GM18520 (cell line): Measurements from ENCODE around the gene ATP2A1.
"Not testable (repeated sequence)": the region's sequence is repeated elsewhere in the genome, so short reads cannot be mapped to it uniquely, and the experiment has no call there.

ENCODE experiments used
- ATAC-seq: cut with Tn5 transposase; IDR thresholded peaks from one replicate; pipeline ENCODE4 v1.9.1; 2021; ENCODE audit not compliant: unreplicated experiment

Gene ATP2A1

GRCh38 chr16:28932339-28933141 is 54.3 kb downstream of the ATP2A1 start:
- no peak for ATAC-seq

DNA sequence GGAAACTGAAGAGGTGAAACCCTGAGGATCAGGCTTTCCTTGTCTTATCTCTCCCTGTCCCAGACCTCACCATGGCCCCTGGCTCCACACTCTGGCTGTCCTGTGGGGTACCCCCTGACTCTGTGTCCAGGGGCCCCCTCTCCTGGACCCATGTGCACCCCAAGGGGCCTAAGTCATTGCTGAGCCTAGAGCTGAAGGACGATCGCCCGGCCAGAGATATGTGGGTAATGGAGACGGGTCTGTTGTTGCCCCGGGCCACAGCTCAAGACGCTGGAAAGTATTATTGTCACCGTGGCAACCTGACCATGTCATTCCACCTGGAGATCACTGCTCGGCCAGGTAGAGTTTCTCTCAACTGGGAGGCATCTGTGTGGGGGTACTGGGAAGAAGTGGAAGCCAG is 54.9 kb downstream of the ATP2A1 start:
- no peak for ATAC-seq

DNA sequence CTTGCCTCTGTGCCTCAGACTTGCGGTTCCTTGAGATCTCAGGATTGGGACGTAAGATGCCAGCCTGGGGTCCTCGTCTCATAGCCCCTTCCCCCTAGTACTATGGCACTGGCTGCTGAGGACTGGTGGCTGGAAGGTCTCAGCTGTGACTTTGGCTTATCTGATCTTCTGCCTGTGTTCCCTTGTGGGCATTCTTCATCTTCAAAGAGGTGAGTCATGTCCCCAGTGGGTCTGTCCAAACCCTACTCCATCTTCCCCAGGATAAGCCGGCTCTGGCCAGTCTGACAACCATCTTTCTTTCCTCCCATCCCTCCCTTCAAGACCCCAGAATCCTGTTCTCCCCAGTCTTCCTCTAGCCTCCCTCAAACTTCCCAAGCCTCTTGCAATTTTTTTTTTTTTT is 57.1 kb downstream of the ATP2A1 start:
- ATAC-seq: no peak

- peak; percentile 49 for ATAC-seq
Observed at GRCh38 chr16:28935924-28936783, 57.9 kb downstream of the ATP2A1 start.

GRCh38 chr16:28936784-28937155 is 58.5 kb downstream of the ATP2A1 start:
- no peak for ATAC-seq

- no peak for ATAC-seq
Observed at GRCh38 chr16:28937222-28937876, 59.1 kb downstream of the ATP2A1 start.

DNA sequence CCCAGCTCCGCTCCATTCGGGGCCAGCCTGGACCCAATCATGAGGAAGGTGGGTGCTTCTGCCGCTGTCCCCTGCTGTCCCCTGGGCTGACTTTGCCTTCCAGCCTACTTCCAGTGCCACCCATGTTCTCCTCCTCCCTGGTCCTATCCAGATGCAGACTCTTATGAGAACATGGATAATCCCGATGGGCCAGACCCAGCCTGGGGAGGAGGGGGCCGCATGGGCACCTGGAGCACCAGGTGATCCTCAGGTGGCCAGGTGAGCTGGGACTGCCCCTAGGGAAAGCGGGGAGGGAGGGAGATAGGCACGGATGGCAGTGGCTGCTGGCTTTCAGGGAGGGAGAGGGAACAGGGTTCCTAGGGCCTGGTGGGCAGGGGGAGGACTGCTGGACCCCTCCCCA is 60.4 kb downstream of the ATP2A1 start:
- ATAC-seq: no peak

DNA sequence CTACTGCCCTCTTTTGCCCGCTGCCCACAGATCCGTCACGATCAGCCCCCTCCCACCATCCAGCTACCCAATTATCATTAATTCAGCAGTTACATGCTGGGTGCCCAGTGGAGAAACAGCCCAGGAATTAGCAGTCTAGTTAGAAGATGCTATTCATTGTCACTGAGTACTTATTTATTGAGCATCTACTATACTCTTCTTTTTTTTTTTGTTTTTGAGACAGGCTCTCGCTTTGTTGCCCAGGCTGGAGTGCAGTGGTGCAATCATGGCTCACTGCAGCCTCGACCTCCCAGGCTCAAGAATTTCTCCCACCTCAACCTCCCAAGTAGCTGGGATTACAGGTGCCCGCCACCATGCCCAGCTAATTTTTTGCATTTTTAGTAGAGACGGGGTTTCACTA is 61.5 kb downstream of the ATP2A1 start:
- ATAC-seq: not testable (repeated sequence)

DNA sequence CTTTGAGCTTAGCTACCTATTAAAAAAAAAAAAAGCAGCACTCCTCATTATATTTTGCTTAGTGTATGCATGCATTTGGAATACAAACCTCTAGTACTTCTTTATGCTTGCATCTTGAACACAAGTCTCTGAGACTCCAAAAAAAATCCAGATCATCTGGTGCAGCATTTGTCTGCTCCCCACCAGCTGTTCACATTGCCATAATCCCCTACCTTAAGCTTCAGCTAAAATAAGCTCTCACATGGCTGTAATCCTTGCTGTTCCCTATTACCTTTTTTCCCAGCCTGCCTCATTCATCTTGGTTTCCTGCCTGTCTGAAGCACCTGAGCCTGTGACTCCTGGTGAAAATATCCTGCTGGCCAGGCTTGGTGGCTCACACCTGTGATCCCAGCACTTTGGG is 65.0 kb downstream of the ATP2A1 start:
- no peak for ATAC-seq

DNA sequence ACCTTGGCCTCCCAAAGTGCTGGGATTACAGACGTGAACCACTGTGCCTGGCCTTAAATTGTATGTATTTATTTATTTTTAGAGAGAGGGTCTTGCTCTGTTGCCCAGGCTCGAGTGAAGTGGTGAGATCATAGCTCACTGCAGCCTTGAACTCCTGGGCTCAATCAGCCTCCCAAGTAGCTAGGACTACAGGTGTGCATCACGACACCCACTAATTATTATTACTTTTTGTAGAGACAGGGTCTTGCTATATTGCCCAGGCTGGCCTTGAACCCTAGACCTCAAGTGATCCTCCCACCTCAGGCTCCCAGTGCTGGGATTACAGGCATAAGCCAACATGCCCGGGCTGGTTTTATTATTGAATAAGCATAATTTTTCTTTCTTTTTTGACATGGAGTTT is 68.4 kb downstream of the ATP2A1 start:
- no peak for ATAC-seq

GRCh38 chr16:28950648-28951409 is 72.5 kb downstream of the ATP2A1 start, which contains the start of gene NFATC2IP:
TSS of gene NFATC2IP (plus strand) at chr16:28950937. CDS start at chr16:28951012, 75 bp downstream.
- peak; percentile 98 for ATAC-seq

DNA sequence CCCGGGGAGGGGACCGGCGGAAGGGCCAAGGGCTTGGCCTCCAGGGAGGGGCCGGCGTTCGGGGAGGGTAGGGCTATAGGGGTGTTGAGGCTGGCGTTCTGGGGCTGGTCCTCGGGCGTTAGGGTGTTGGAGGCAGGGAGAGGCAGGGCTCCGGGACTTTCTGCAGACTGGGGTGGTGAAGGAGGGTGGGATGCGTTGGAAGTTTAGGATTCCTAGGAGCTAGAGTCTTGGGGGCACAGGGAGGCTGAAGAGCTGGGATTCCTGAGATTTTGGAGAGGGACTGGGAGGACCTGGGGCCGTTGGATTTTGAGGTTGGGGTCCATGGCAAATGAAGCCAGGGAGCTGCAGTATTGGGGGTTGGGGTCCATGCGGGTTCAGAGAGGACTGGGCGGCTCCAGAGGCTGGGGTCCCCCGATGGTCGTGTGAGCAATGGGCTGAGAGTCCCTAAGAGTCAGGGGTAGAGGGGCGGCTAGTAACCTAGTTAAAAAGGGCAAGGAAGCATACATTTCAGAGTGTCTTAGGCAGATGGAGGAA is 73.2 kb downstream of the ATP2A1 start:
- no peak for ATAC-seq
